ENCODE measurements around the gene NKAIN2.
A peak's percentile ranks its signal among the peaks of the same experiment; 100 is the strongest.

NKAIN2 gene

GRCh38 chr6:124793398-124793797, 989.7 kb downstream of the NKAIN2 start:
- DNase-seq (ENCODE audit: low read depth): no peak
- H3K4me3 ChIP-seq (ENCODE audit: low read depth, low read length): no peak overlapping the region
- TF ChIP-seq CTCF (IDR thresholded peaks at IDR 0.05; ENCODE audit: insufficient read depth, low read depth, low read length, missing control alignments): no peak

GRCh38 chr6:124795643-124796463, 992.2 kb downstream of the NKAIN2 start:
- peak; percentile 27 for TF ChIP-seq CTCF (IDR thresholded peaks at IDR 0.05; ENCODE audit: insufficient read depth, low read depth, low read length, missing control alignments)
- DNase-seq (ENCODE audit: low read depth): peak; percentile 14

GRCh38 chr6:124796464-124796970, 992.9 kb downstream of the NKAIN2 start:
- no peak for TF ChIP-seq CTCF (IDR thresholded peaks at IDR 0.05; ENCODE audit: insufficient read depth, low read depth, low read length, missing control alignments)
- DNase-seq (ENCODE audit: low read depth): no peak
- no peak overlapping the region for H3K4me3 ChIP-seq (ENCODE audit: low read depth, low read length)

More at GRCh38 chr6:124795643-124796463, 992.2 kb downstream of the NKAIN2 start:
- no peak overlapping the region for H3K4me3 ChIP-seq (ENCODE audit: low read depth, low read length)

- DNase-seq (ENCODE audit: low read depth): no peak
- TF ChIP-seq CTCF (IDR thresholded peaks at IDR 0.05; ENCODE audit: insufficient read depth, low read depth, low read length, missing control alignments): no peak
- H3K4me3 ChIP-seq (ENCODE audit: low read depth, low read length): no peak overlapping the region
Observed at GRCh38 chr6:124797224-124797623, 993.6 kb downstream of the NKAIN2 start.

GRCh38 chr6:124798942-124799496, 995.4 kb downstream of the NKAIN2 start:
- TF ChIP-seq CTCF (IDR thresholded peaks at IDR 0.05; ENCODE audit: insufficient read depth, low read depth, low read length, missing control alignments): no peak
- no peak overlapping the region for H3K4me3 ChIP-seq (ENCODE audit: low read depth, low read length)
- DNase-seq (ENCODE audit: low read depth): no peak

GRCh38 chr6:124799638-124800037, 996.0 kb downstream of the NKAIN2 start:
- no peak overlapping the region for H3K4me3 ChIP-seq (ENCODE audit: low read depth, low read length)
- DNase-seq (ENCODE audit: low read depth): no peak
- no peak for TF ChIP-seq CTCF (IDR thresholded peaks at IDR 0.05; ENCODE audit: insufficient read depth, low read depth, low read length, missing control alignments)

Data from GM12865 (cell line).